Skeletal muscle satellite cell (primary cell): ENCODE results near the gene GPR173.

Experiments used
- H3K27me3 ChIP-seq: 2 replicates; pipeline ENCODE4 v1.7.0; 2013; ENCODE audit warnings: low read length; ENCODE audit not compliant: control insufficient read depth, insufficient read depth
- H3K36me3 ChIP-seq: 2 replicates; pipeline ENCODE4 v1.7.0; 2013; ENCODE audit warnings: mild to moderate bottlenecking, control low read depth, low read length; ENCODE audit not compliant: insufficient read depth
- H3K4me1 ChIP-seq: 2 replicates; pipeline ENCODE4 v1.7.0; 2013; ENCODE audit warnings: low read length; ENCODE audit not compliant: control insufficient read depth, insufficient read depth
- H3K4me2 ChIP-seq: 2 replicates; pipeline ENCODE4 v1.7.0; 2013; ENCODE audit warnings: mild to moderate bottlenecking, low read length
- H3K4me3 ChIP-seq: 2 replicates; pipeline ENCODE4 v1.7.0; 2013; ENCODE audit warnings: low read length
- H3K9ac ChIP-seq: 2 replicates; pipeline ENCODE4 v1.7.0; 2013; ENCODE audit warnings: mild to moderate bottlenecking, low read depth, low read length, moderate library complexity
- H3K9me3 ChIP-seq: replicated peaks from 2 replicates; pipeline ENCODE4 v1.7.0; 2013; ENCODE audit warnings: mild to moderate bottlenecking, control low read depth, low read length

Gene GPR173

DNA sequence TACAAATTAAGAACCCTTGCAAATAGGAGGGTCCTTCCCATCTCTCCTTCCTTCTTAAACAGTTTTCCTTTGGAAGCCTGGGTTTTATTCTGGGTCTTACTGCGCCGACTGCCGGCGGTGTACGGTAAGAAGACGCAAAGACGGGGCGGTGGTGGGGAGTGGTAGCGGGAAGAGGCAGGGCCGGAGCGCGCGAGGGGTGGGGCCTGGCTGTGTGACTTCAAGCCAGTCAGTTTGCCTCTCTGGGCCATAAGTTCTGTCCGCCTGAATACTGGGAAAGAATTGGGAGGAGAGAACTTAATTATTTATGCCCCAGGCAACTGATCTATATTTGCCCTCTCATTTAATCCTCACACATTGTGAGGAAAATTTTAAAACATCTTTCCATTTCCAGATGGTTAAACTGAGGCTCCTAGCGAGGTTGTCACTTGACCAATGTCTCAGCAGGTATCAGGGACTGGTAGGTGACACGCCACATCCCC is 44.6 kb downstream of the GPR173 start:
- peaks cover 4% of the 10 kb centered on the region for H3K4me1 ChIP-seq
- H3K9ac ChIP-seq = peak overlapping the region; percentile 33
- H3K4me2 ChIP-seq = peak overlapping the region; percentile 84
- H3K27me3 ChIP-seq = no peaks in the 10 kb centered on the region
- no peaks in the 10 kb centered on the region for H3K36me3 ChIP-seq
- H3K4me3 ChIP-seq = peak overlapping the region; percentile 62
- H3K9me3 ChIP-seq = no peaks in the 10 kb centered on the region

DNA sequence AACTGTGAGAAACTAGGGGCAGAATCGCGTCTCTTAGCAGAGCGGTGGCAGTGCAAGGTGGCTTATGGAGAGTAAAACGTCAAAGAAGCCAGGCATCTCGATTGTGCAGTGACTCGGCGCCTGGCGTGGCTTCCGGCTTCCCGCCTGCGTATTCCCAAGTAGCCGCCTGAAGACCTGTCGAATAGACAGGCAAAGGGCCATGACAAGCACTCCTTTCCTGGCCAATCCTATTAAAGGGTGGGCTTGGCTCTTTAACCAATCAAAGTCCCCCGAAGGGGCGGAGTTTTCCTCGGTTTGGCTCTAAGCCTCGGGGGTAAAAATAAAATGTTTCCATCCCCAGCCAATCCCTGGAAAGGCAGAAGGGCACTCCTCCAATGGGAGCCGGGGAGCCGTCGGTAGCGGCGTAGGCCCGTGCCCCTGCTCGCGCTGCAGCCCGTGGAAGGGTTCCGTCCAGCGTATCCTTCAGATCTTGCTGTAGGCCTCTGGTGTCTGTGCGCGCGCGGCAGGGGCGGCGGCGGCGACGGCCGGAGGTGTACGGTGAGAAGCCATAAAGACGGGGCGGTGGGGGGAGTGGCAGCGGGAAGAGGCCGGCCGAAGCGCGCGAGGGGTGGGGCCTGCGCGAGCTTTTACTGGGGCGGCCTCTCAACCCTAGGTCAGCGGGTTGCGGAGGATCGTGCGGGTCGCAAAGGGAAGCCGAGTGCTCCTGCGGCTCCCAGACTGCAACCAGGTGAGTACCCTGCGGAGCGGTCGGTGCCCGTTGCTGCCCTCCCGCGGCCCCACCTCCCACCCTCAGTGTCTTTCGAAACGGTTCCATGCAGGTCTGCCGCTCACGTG is 45.4 kb downstream of the GPR173 start, which contains the start of gene KANTR:
Gene KANTR (plus strand): TSS at position 395 of the 834 bp plus-strand sequence. CDS start 30,131 bp downstream, outside the sequence.
- peak within 1 kb of the TSS; percentile 77 for H3K4me3 ChIP-seq
- H3K4me2 ChIP-seq = peak within 1 kb of the TSS; percentile 84
- no peaks in the 10 kb centered on the region for H3K9me3 ChIP-seq
- H3K9ac ChIP-seq = peak within 1 kb of the TSS; percentile 68
- no peaks in the 10 kb centered on the region for H3K27me3 ChIP-seq
- peaks cover 4% of the 10 kb centered on the region for H3K4me1 ChIP-seq
- no peaks in the 10 kb centered on the region for H3K36me3 ChIP-seq

DNA sequence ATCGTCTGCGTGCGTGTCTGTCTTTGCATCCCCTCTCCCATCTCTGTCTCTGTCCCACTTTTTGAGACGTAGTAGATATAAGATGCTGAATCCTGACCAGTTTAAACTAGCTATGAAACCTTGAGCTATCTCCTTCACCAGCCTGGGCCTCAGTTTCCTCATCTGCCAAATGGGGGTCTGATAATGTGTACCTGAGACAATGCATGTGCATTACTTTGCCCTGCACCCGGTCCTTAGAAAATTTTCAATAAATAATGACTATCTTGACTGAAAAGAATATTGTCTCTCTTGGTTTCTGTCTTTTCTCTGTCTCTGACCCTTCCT is 46.0 kb downstream of the GPR173 start:
- Histone ChIP-seq H3K4me1 (peaks cover 4% of the 10 kb centered on the region), H3K36me3 (no peaks in the 10 kb centered on the region), H3K27me3 (no peaks in the 10 kb centered on the region), H3K4me2 (peak overlapping the region; percentile 77), H3K4me3 (peak overlapping the region; percentile 77), H3K9me3 (no peaks in the 10 kb centered on the region), H3K9ac (peak overlapping the region; percentile 68)

DNA sequence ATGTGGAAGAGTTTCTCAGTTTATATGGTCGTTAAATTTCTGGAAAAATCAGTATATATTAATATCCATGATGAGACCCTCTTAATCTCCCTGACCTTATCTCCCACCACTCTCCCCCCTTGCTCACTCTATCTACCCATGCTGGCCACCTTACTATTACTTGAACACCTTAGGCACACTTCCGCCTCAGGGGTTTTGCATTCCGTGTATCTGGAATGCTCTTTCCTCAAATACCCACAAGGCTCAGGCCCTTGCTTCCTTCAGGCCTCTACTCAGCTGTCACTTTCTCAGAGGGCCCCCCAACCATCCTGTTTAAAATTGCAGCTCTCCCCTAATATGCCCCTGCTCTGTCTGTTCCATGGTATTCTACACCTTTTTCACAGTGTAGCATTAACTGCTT is 47.2 kb downstream of the GPR173 start:
- H3K27me3 ChIP-seq = no peaks in the 10 kb centered on the region
- H3K4me1 ChIP-seq = peaks cover 4% of the 10 kb centered on the region
- no peak overlapping the region for H3K4me2 ChIP-seq
- no peaks in the 10 kb centered on the region for H3K36me3 ChIP-seq
- no peak overlapping the region for H3K4me3 ChIP-seq
- H3K9me3 ChIP-seq = no peaks in the 10 kb centered on the region
- H3K9ac ChIP-seq = no peak overlapping the region

DNA sequence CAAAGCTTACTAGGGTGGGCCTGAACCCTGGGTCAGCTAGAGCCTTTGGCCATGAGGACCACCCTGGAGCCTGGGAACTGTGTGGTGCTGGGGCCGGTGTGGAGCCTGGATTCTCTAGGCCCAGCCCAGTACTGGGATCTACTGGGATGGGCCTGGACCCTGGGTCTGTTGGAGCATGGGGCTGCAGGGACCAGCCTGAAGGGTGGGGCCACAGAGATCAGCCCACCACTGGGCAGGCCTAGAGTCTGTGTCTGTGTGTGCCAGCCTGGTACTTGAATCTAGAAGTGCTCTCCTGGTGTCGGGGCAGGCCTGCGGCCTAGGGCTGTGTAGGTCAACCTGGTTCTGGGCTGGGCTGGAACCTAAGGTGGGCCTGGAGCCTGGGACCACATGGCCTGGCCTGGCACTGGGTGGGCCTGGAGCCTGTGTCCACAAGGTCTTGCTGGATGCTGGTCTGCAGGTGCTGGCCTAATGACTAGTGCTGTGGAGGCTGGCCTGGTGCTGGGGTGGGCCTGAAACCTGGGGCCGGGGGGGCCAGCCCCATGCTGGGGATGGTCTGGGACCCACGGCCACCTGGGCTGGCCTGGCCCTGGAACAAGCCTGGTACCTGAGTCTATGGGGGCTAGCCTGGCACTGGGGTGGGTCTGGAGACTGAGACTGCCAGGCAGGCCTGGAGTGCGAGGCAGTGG is 66.4 kb downstream of the GPR173 start:
- Histone ChIP-seq H3K4me2 (no peak overlapping the region), H3K4me1 (no peaks in the 10 kb centered on the region), H3K27me3 (no peaks in the 10 kb centered on the region), H3K36me3 (no peaks in the 10 kb centered on the region), H3K4me3 (no peak overlapping the region), H3K9ac (no peak overlapping the region), H3K9me3 (no peaks in the 10 kb centered on the region)

DNA sequence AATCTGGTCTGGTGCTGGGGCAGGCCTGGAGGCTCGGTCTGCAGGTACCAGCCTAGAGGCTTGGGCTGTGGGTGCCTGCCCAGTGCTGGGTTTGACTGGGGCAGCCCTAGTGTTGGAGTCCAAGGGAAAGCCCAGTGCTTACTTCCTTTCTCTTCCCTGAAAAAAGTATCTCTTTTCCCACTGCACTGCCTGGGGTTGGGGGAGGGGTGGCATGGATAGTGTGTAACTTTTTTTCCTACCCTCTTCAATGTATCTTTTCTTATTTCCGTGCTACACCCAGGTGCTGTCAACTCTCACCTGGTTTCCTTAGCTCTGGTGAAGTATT is 66.9 kb downstream of the GPR173 start:
- no peaks in the 10 kb centered on the region for H3K36me3 ChIP-seq
- H3K4me3 ChIP-seq = no peak overlapping the region
- no peak overlapping the region for H3K4me2 ChIP-seq
- H3K9ac ChIP-seq = no peak overlapping the region
- no peaks in the 10 kb centered on the region for H3K4me1 ChIP-seq
- no peaks in the 10 kb centered on the region for H3K27me3 ChIP-seq
- no peaks in the 10 kb centered on the region for H3K9me3 ChIP-seq

DNA sequence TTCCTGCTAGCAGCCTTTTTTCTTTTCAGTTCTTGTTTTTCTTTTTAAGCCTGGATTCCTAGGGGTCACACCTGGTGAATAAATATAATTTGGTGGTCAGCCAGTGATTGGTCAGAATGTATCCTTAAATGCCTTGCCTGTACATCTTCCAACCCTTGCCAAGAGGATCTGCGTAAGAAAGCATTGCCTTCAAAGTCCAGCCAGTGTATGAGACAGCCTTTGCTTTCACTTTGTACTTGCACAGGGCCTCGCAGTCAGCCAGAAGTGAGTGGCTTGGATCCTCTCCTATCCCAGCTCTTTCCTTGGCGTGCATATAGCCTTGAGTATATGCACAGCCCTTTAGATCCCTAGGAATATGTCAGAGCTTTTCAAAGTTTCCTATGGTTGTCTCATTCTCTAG is 67.5 kb downstream of the GPR173 start:
- Histone ChIP-seq H3K4me3 (no peak overlapping the region), H3K36me3 (no peaks in the 10 kb centered on the region), H3K4me2 (peak overlapping the region; percentile 41), H3K9ac (peak overlapping the region; percentile 17), H3K9me3 (no peaks in the 10 kb centered on the region), H3K27me3 (no peaks in the 10 kb centered on the region), H3K4me1 (no peaks in the 10 kb centered on the region)

DNA sequence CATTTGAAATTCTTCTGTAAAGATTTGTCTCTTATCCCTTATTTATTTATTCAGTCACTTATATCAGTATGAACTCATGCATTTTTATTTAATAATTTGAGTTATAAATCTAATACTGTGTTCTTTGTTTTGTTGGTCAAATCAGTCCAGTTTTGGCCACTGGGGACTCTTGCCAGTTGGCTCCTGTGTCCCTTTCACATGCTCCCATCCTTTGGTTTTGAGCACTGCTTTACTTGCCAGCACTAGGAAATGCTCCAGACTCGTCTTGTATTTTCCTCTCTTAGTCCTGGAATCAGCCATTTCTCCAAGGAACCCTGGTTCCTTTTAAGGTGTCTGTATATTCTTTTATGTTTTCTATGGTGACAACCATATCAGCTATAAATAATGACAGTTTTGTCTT is 73.4 kb downstream of the GPR173 start:
- no peak overlapping the region for H3K4me2 ChIP-seq
- no peak overlapping the region for H3K9ac ChIP-seq
- no peak overlapping the region for H3K4me3 ChIP-seq
- peaks cover 4% of the 10 kb centered on the region for H3K27me3 ChIP-seq
- peaks cover 11% of the 10 kb centered on the region for H3K4me1 ChIP-seq
- no peaks in the 10 kb centered on the region for H3K36me3 ChIP-seq
- H3K9me3 ChIP-seq = peaks cover 4% of the 10 kb centered on the region

DNA sequence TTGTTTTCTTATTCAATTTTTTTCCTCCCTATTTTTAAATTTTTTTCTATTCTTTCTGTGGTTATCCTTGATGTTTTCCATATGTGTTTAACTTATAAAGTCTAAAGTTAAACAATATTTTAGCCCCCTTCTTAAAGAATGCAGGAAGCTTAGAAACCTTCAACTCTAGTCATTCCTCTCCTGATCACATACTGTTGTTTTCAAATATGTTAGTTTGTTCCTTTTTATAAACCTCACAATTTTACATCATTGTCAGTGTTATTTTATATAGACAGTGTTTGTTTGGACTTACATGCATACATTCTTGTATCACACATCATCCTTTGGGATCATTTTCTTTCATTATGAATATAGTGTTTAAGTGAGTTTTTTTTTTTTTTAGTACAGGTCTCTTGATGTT is 76.9 kb downstream of the GPR173 start:
- Histone ChIP-seq H3K36me3 (no peaks in the 10 kb centered on the region), H3K9me3 (peaks cover 4% of the 10 kb centered on the region), H3K4me3 (no peak overlapping the region), H3K27me3 (peaks cover 7% of the 10 kb centered on the region), H3K4me1 (peaks cover 24% of the 10 kb centered on the region), H3K9ac (no peak overlapping the region), H3K4me2 (no peak overlapping the region)

DNA sequence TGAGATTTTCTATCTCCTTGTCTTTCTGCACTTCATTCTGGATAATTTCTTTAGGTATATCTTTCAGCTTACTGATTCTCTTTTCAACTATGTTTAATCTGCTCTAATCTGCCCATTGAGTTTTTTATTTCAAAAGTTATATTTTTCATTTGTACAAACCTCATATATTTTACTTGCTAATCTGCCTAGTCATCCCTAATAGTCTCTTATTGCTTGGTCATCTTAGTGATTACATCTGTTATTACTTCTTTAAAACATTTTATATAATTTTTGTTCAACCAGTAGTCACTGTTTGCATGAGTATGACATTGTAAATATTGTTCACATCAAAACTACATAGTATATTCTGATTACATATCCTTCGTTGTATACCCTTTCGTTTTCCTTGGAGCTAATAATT is 77.8 kb downstream of the GPR173 start:
- peaks cover 24% of the 10 kb centered on the region for H3K4me1 ChIP-seq
- peaks cover 12% of the 10 kb centered on the region for H3K27me3 ChIP-seq
- H3K36me3 ChIP-seq = no peaks in the 10 kb centered on the region
- H3K4me2 ChIP-seq = no peak overlapping the region
- H3K4me3 ChIP-seq = no peak overlapping the region
- H3K9me3 ChIP-seq = peaks cover 4% of the 10 kb centered on the region
- H3K9ac ChIP-seq = no peak overlapping the region

DNA sequence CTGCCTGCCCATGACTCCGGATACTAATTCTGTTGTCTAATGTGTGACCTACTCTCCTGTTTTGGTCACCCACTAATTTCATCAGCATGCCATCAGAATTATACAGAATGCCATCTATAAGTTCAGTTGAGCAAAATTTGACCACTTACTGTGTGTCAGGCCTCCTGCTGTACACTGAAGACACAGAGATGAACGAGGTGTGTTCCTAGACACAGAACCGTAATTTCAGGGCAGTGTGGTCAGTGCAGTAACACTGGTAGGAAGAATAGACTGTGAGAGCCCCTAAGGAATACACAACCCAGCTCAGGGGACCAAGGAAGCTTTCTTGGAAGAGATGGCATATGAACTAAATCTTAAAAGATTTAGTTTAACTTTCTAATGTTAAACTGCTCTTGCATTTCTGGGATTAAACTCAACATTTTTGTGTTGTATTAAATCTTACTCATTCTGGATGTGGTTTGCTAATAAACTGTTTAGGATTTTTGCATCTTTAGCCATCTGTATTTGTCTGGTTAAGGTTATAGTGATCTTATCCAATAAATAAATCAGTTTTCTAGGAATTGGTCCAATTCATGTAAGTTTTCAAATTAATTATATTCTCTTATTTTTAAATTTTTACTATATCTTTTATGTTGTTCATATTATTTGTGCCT is 79.6 kb downstream of the GPR173 start:
- H3K4me3 ChIP-seq = no peak overlapping the region
- H3K36me3 ChIP-seq = no peaks in the 10 kb centered on the region
- H3K9ac ChIP-seq = peak overlapping the region; percentile 11

More for the DNA sequence above, 79.6 kb downstream of the GPR173 start:
- Histone ChIP-seq H3K4me2 (peak overlapping the region; percentile 17), H3K27me3 (peaks cover 12% of the 10 kb centered on the region), H3K9me3 (peaks cover 4% of the 10 kb centered on the region), H3K4me1 (peaks cover 18% of the 10 kb centered on the region)
